ENCODE measurements around the gene IL12RB1.

DNA sequence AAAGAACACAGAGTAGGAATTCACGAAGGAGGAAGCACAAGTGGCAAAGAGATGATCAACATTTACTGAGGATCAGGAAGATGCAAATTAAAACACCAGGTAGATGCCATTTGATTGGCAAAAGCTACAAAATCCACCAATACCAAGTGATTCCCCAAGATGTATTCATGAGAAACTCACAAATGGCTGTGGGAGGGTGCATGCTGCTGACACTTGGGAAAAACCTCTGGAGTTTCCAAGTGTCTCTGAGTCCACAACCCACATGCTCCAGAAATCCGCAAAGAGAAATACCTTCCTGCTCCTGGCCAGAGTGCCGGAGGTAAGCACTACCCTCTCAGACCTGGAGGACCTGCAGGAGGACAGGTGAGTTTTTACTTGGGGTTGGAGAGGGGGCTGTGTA lies 43.1 kb downstream of the IL12RB1 start:
- TF ChIP-seq, protein P1, sequence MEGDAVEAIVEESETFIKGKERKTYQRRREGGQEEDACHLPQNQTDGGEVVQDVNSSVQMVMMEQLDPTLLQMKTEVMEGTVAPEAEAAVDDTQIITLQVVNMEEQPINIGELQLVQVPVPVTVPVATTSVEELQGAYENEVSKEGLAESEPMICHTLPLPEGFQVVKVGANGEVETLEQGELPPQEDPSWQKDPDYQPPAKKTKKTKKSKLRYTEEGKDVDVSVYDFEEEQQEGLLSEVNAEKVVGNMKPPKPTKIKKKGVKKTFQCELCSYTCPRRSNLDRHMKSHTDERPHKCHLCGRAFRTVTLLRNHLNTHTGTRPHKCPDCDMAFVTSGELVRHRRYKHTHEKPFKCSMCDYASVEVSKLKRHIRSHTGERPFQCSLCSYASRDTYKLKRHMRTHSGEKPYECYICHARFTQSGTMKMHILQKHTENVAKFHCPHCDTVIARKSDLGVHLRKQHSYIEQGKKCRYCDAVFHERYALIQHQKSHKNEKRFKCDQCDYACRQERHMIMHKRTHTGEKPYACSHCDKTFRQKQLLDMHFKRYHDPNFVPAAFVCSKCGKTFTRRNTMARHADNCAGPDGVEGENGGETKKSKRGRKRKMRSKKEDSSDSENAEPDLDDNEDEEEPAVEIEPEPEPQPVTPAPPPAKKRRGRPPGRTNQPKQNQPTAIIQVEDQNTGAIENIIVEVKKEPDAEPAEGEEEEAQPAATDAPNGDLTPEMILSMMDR (IDR thresholded peaks at IDR 0.05) = no peak
- no peak for TF ChIP-seq EZH2phosphoT487 (IDR thresholded peaks at IDR 0.05)
